Muscle layer of duodenum (tissue), 2 donors: Measurements from ENCODE around the gene RPP25L.
A peak's percentile ranks its signal among the peaks of the same experiment; 100 is the strongest.

Source experiments
- H3K27ac ChIP-seq: one replicate; pipeline ENCODE4 v1.7.0; 2013; ENCODE audit warnings: mild to moderate bottlenecking, low read length
- H3K27me3 ChIP-seq: one replicate; pipeline ENCODE4 v1.7.0; 2013; ENCODE audit warnings: low read depth, mild to moderate bottlenecking, control low read depth, low read length
- H3K36me3 ChIP-seq, 2 donors: one replicate each; pipeline ENCODE4 v1.7.0; 2013; ENCODE audit warnings: low read length in 2 of 2, control low read depth in 1 of 2, mild to moderate bottlenecking in 1 of 2; ENCODE audit not compliant: insufficient read depth in 2 of 2, control insufficient read depth in 1 of 2
- H3K4me1 ChIP-seq, 2 donors: one replicate each; pipeline ENCODE4 v1.7.0; 2013; ENCODE audit warnings: low read length in 2 of 2, mild to moderate bottlenecking in 2 of 2, control low read depth in 1 of 2, moderate library complexity in 1 of 2; ENCODE audit not compliant: insufficient read depth in 2 of 2, control insufficient read depth in 1 of 2
- H3K4me3 ChIP-seq, 2 donors: one replicate each; pipeline ENCODE4 v1.7.0; 2013; ENCODE audit warnings: low read length in 2 of 2, low read depth in 1 of 2, mild to moderate bottlenecking in 1 of 2
- H3K9me3 ChIP-seq, 2 donors: one replicate each; pipeline ENCODE4 v1.7.0; 2013; ENCODE audit warnings: low read length in 2 of 2, control low read depth in 1 of 2, mild to moderate bottlenecking in 1 of 2; ENCODE audit not compliant: control insufficient read depth in 1 of 2
- donor health status: healthy.

The RPP25L gene

GRCh38 chr9:34624475-34625185 lies 12.7 kb upstream of the RPP25L start:
- Histone ChIP-seq H3K4me1 (peaks cover 4 to 24% of the 10 kb centered on the region in 2 donors), H3K9me3 (no peaks in the 10 kb centered on the region), H3K27me3 (peaks cover 69% of the 10 kb centered on the region), H3K4me3 (no peak overlapping the region), H3K36me3 (no peaks in the 10 kb centered on the region), H3K27ac (no peak overlapping the region)

- Histone ChIP-seq H3K27ac (no peak overlapping the region), H3K27me3 (peaks cover 62% of the 10 kb centered on the region), H3K9me3 (no peaks in the 10 kb centered on the region), H3K36me3 (peaks cover under 1 to 2% of the 10 kb centered on the region in 2 donors), H3K4me3 (peak overlapping the region in 1 of 2 donors; percentile 10), H3K4me1 (peaks cover 4 to 24% of the 10 kb centered on the region in 2 donors)
Measured at GRCh38 chr9:34623374-34624235, 11.7 kb upstream of the RPP25L start.

GRCh38 chr9:34620061-34620994 lies 8.4 kb upstream of the RPP25L start, which contains the start of gene DCTN3:
Gene DCTN3, minus strand, starts transcription at chr9:34620495. Its CDS starts 31 bp downstream, at chr9:34620464.
- peaks cover 30% of the 10 kb centered on the region for H3K27me3 ChIP-seq
- H3K4me3 ChIP-seq = peak within 1 kb of the TSS; percentile 70 to 83
- peaks cover 0 to 20% of the 10 kb centered on the region in 2 donors for H3K4me1 ChIP-seq
- H3K36me3 ChIP-seq = peaks cover 30 to 35% of the 10 kb centered on the region in 2 donors
- no peak within 1 kb of the TSS for H3K27ac ChIP-seq
- H3K9me3 ChIP-seq = no peaks in the 10 kb centered on the region

- Histone ChIP-seq H3K4me1 (peaks cover 12 to 34% of the 10 kb centered on the region in 2 donors), H3K27me3 (no peaks in the 10 kb centered on the region), H3K4me3 (no peak overlapping the region), H3K36me3 (peaks cover 43 to 53% of the 10 kb centered on the region in 2 donors), H3K27ac (no peak overlapping the region), H3K9me3 (no peaks in the 10 kb centered on the region)
Measured at GRCh38 chr9:34615132-34615531, 3.2 kb upstream of the RPP25L start.

- Histone ChIP-seq H3K4me1 (peaks cover 12 to 24% of the 10 kb centered on the region in 2 donors), H3K27me3 (no peaks in the 10 kb centered on the region), H3K9me3 (no peaks in the 10 kb centered on the region), H3K4me3 (peak overlapping the region; percentile 69 to 82), H3K36me3 (peaks cover 35 to 44% of the 10 kb centered on the region in 2 donors), H3K27ac (no peak overlapping the region)
Measured at GRCh38 chr9:34612788-34613390, 992 bp upstream of the RPP25L start.

- H3K36me3 ChIP-seq = peaks cover 20 to 28% of the 10 kb centered on the region in 2 donors
- peak overlapping the region; percentile 91 for H3K27ac ChIP-seq
- no peaks in the 10 kb centered on the region for H3K9me3 ChIP-seq
- H3K4me1 ChIP-seq = peaks cover 12 to 24% of the 10 kb centered on the region in 2 donors
- H3K4me3 ChIP-seq = peak overlapping the region; percentile 69 to 82
- H3K27me3 ChIP-seq = no peaks in the 10 kb centered on the region
Measured at GRCh38 chr9:34611251-34611810, 566 bp downstream of the RPP25L start.

- no peak overlapping the region for H3K27ac ChIP-seq
- H3K4me3 ChIP-seq = peak overlapping the region; percentile 69 to 82
- peaks cover 14 to 21% of the 10 kb centered on the region in 2 donors for H3K36me3 ChIP-seq
- H3K27me3 ChIP-seq = no peaks in the 10 kb centered on the region
- no peaks in the 10 kb centered on the region for H3K9me3 ChIP-seq
- H3K4me1 ChIP-seq = peaks cover 12 to 24% of the 10 kb centered on the region in 2 donors
Measured at GRCh38 chr9:34610434-34611206, 1.3 kb downstream of the RPP25L start.

- H3K4me1 ChIP-seq = peaks cover 6 to 15% of the 10 kb centered on the region in 2 donors
- no peaks in the 10 kb centered on the region for H3K9me3 ChIP-seq
- H3K4me3 ChIP-seq = no peak overlapping the region
- H3K27me3 ChIP-seq = no peaks in the 10 kb centered on the region
- no peak overlapping the region for H3K27ac ChIP-seq
- H3K36me3 ChIP-seq = no peaks in the 10 kb centered on the region
Measured at GRCh38 chr9:34607331-34607730, 4.6 kb downstream of the RPP25L start.

- Histone ChIP-seq H3K4me1 (peaks cover 6 to 14% of the 10 kb centered on the region in 2 donors), H3K36me3 (no peaks in the 10 kb centered on the region), H3K27me3 (no peaks in the 10 kb centered on the region), H3K4me3 (no peak overlapping the region), H3K27ac (no peak overlapping the region), H3K9me3 (no peaks in the 10 kb centered on the region)
Measured at GRCh38 chr9:34606905-34607304, 5.0 kb downstream of the RPP25L start.

GRCh38 chr9:34606190-34606589 lies 5.7 kb downstream of the RPP25L start:
- Histone ChIP-seq H3K9me3 (no peaks in the 10 kb centered on the region), H3K4me3 (no peak overlapping the region), H3K4me1 (peaks cover 3 to 9% of the 10 kb centered on the region in 2 donors), H3K27me3 (no peaks in the 10 kb centered on the region), H3K36me3 (no peaks in the 10 kb centered on the region), H3K27ac (no peak overlapping the region)
